Uterus (tissue), 2 donors: ENCODE data around the gene PCSK9.

Experiments
- CTCF ChIP-seq, 4 experiments: fragments of 200-600 bp in 2 of 4; fragments of 450-650 bp in 2 of 4; sonication (generic) in 2 of 4; IDR thresholded peaks; one replicate each; pipeline ENCODE4 v1.5.1; 2016 to 2019; ENCODE audit warnings: antibody characterized with exemption in 4 of 4, mild to moderate bottlenecking in 2 of 4, moderate library complexity in 1 of 4
- POLR2A ChIP-seq, 2 donors: fragments of 450-650 bp; IDR thresholded peaks; one replicate each; pipeline ENCODE4 v1.6.1; 2016; ENCODE audit warnings: antibody characterized with exemption in 2 of 2, mild to moderate bottlenecking in 1 of 2, moderate library complexity in 1 of 2

GRCh38 chr1:55053265-55053954 lies 14.1 kb downstream of the PCSK9 start:
- TF ChIP-seq CTCF (IDR thresholded peaks at IDR 0.05): no peak
- TF ChIP-seq POLR2A (IDR thresholded peaks at IDR 0.05): no peak
